RCC 7860 (cell line): ENCODE measurements around the gene CCDC86.

Experiments
- DNase-seq: peaks from one replicate; pipeline ENCODE4 v3.0.0-alpha.2; 2015; ENCODE audit warnings: low spot score
- FAIRE-seq: peaks from 2 replicates; lab custom pipeline; 2012; peaks lifted over from hg19 to GRCh38; lab: Jason Lieb, UNC

CCDC86 gene

DNA sequence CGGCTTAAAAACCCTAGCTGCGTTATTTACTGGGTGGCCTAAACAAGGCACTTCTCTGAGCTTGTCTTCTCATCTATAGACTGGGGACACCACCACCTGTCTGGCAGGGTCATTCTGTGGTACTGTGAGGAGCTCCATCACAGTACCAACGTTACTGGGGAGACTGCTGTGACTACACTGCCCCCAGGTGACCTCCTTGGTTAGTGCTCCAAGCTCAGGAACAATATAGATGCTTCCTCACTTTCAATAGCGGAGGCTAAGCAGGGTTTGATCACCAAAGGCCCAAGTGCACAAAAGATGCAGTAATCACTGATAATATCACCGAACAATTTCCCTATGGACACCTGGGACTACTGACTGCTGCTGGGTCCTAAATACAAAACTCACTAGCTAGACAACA lies 45.6 kb downstream of the CCDC86 start:
- no peak for FAIRE-seq
- DNase-seq: peak; percentile 34

DNA sequence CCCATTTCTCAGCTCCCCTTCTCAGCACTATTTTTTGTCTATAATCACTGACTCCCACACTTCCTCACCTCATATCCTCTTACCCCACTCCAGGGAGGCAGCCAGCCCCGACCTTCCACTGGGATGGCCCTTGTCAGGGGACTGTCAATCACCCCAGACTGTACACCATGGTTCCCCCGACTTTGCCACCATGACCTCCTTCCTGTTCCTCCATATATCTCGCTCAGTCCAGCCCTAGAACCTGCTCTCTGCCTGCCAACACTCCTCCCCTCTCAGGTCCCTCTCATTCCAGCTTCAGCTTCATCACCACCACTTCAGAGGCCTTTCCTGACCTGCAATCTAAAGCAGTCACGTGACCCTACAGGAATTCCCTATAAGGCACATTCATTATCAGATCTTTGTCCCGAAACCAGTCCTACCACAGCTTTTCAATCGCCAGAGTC lies 48.0 kb downstream of the CCDC86 start:
- DNase-seq (no peak), FAIRE-seq (no peak)

- FAIRE-seq (no peak), DNase-seq (no peak)
Observed at GRCh38 chr11:60890696-60891095, 48.8 kb downstream of the CCDC86 start.

DNA sequence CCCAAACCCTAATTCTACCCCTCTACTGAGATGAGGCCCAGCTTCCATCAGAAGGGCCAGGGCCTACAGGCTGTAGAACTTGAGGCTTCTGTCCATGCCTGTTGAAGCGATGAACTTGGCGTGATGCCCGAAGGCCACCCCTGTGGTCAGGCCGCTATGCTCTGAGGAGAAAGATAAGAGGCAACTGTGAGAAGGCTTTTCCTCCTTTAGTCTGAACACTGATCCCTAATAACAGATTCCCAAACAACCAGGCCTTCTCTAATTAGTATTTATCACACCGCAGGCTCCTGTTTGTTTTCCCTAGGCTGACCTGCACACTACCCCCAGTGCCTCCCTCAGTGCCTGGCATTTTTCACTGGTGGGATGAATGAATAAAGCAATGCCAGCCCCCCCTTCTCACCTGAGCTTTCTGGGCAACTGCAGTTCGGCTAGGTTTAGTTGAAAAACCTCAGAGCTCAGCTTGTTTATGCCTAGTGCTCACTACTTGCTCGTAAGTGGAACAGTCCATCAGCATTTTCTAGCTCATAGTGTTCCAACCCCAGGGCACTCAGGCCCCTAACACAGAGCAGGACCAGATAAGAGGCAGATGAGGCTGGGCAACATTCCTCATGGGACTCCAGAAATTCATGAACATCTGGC lies 49.3 kb downstream of the CCDC86 start:
- DNase-seq: no peak
- no peak for FAIRE-seq

DNA sequence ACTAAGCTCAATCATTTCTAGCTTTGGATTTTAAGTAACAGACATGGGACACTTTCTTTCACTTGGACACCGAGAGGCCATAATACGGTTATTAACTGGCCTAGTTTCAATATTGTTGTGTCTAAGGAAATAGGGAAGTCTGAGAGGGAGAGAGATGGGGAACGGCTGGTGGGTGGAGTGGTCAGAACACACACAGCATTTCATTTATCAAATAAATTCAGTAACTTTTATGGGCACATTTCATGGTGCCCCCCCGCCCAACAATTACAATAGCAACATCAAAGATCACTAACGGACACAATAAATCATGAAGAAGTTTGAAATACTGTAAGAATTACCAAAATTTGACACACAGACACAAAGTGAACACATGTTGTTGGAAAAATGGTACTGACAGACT lies 53.8 kb downstream of the CCDC86 start:
- DNase-seq (no peak), FAIRE-seq (no peak)

- FAIRE-seq (no peak), DNase-seq (no peak)
Observed at GRCh38 chr11:60897496-60897895, 55.6 kb downstream of the CCDC86 start.

DNA sequence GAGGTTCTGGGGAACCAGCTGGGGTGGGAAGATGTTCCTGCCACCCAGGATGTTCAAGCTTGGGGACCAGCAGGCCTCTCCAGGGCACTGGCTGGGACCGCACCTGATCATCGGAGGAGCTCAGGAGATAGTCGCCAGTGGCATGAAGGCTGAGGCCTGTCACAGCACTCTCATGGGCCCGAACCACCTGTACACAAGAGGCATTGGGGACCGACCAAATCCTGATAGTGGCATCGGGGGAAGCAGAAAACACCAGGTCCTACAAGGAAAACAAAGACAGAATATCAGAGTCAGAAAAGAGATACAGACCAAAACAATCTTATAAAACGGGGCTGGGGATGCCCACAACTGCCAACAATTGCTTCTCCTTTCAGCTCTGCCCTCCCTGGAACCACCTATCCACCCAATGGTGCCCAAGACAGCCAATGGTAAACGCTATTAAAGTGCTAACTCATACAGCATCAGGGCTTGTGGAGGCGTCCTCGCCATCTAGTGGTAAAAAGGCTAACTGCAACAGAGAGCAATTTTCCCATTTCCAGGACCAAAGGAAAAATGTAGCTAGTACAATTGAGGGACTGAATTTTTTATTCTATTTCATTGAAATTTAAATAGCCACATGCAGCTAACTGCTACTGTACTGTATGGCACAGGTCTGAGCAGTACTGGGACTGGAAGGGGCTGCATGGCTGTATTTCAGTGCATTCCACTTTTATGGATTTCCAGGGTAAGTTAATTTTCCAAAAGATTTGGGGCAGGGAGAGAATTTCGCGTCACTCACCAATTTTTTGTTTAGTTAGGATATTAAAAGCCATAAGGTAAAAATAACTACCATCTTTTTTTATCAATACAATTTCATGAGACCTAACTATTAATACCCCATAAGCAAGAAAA lies 57.4 kb downstream of the CCDC86 start:
- DNase-seq (peak; percentile 34), FAIRE-seq (no peak)

DNA sequence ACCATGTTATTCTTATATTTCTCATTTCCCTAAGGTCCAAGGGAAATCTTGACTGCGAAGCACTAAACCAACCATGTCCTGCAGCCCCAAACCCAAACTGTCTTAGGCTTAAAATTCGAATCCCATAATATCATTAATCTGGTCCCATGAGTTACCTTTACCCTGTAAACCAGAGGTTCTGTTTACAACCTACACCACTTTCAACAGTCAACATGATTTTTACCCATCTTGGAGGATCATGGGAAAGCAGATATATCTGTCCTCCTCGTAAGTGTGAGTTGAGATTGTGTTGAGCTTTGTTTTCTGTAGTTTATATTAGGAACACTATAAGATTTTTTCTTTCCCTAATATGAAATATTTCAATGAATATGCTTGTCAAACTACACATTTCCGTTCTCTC lies 58.1 kb downstream of the CCDC86 start:
- DNase-seq: no peak
- no peak for FAIRE-seq
